Activated CD8-positive, alpha-beta T cell treated with anti-CD3 and anti-CD28 coated beads for 36 hours (primary cell): ENCODE data around the gene CCDC124. TPM values are rescaled to one million over a fixed set of nuclear protein-coding genes. Genes with fewer than 3 reads are reported as not detected.

Source experiments
- ATAC-seq: fragments of 200-7000 bp; cut with Tn5 transposase; one replicate; pipeline ENCODE4 v1.10.0; 2021; ENCODE audit warnings: mild to moderate bottlenecking, moderate library complexity
- CTCF ChIA-PET: fragments of 350-600 bp; sonication (Branson Sonifier 250); formaldehyde crosslinking; loops from one replicate; lab custom pipeline; 2021; ENCODE audit warnings: antibody characterized with exemption; lab: Charles Lee
- POLR2A ChIA-PET: fragments of 350-600 bp; sonication (Branson Sonifier 250); formaldehyde crosslinking; loops from one replicate; lab custom pipeline; 2021; ENCODE audit warnings: antibody characterized with exemption; lab: Charles Lee
- DNase-seq: peaks from one replicate; pipeline ENCODE4 v3.0.0-alpha.2; 2020
- H3K27ac Mint-ChIP-seq: one replicate; pipeline ENCODE4 v1.8.0; 2021; ENCODE audit warnings: mild to moderate bottlenecking, mixed read lengths
- H3K27me3 Mint-ChIP-seq: one replicate; pipeline ENCODE4 v1.8.0; 2021; ENCODE audit warnings: mixed read lengths
- H3K36me3 Mint-ChIP-seq: one replicate; pipeline ENCODE4 v1.8.0; 2021; ENCODE audit warnings: low read depth, mixed read lengths
- H3K4me1 Mint-ChIP-seq: one replicate; pipeline ENCODE4 v1.8.0; 2021; ENCODE audit warnings: low read depth, mixed read lengths
- H3K4me3 Mint-ChIP-seq: one replicate; pipeline ENCODE4 v1.8.0; 2021; ENCODE audit warnings: mild to moderate bottlenecking, moderate library complexity, mixed read lengths
- H3K9me3 Mint-ChIP-seq: one replicate; pipeline ENCODE4 v1.8.0; 2021; ENCODE audit warnings: mixed read lengths
- CTCF ChIP-seq: fragments of 200-600 bp; IDR thresholded peaks from one replicate; pipeline ENCODE4 v1.8.0; 2022; ENCODE audit warnings: antibody characterized with exemption, mild to moderate bottlenecking
- intact Hi-C: fragments of 100-400 bp; cut with micrococcal nuclease; formaldehyde crosslinking; loops from one replicate; pipeline ENCODE4 v1.10.0; 2022
- total RNA-seq, 2 experiments: library from RNA; stranded (reverse); gene quantifications; one replicate each; pipeline ENCODE4 v1.2.3, GENCODE V29; 2021

Gene CCDC124
- total RNA-seq, 2 experiments from 2014 or later: 120 to 129 TPM

- H3K4me3 Mint-ChIP-seq: no peak overlapping the region
- no peaks in the 10 kb centered on the region for H3K36me3 Mint-ChIP-seq
- no peak for DNase-seq
- ATAC-seq: no peak
- POLR2A ChIA-PET: no interaction called here
- no peaks in the 10 kb centered on the region for H3K9me3 Mint-ChIP-seq
- intact Hi-C loops: no loop called here
- no peak for TF ChIP-seq CTCF
- CTCF ChIA-PET: interaction anchor here (0.6 to 1.1 kb wide), 2 partner anchors 52 to 65 kb away, joined by 4 read pairs; no protein-coding TSS in a partner anchor
- no peak overlapping the region for H3K27ac Mint-ChIP-seq
- H3K4me1 Mint-ChIP-seq: no peaks in the 10 kb centered on the region
- H3K27me3 Mint-ChIP-seq: no peaks in the 10 kb centered on the region
Observed at GRCh38 chr19:17989425-17990094, 56.7 kb downstream of the CCDC124 start.

GRCh38 chr19:17993076-17993813 is 60.4 kb downstream of the CCDC124 start:
- ATAC-seq (no peak), DNase-seq (no peak)
- no peaks in the 10 kb centered on the region for H3K9me3 Mint-ChIP-seq
- intact Hi-C loops: no loop called here
- peaks cover 4% of the 10 kb centered on the region for H3K4me1 Mint-ChIP-seq
- ChIA-PET CTCF (interaction anchor here (0.7 to 8.2 kb wide), 3 partner anchors 47 to 209 kb away, joined by 3 to 132 read pairs (median 90); no protein-coding TSS in a partner anchor), POLR2A (interaction anchor here (0.6 kb wide), 1 partner anchor 286 kb away, joined by 3 read pairs; no protein-coding TSS in a partner anchor)
- no peaks in the 10 kb centered on the region for H3K27me3 Mint-ChIP-seq
- no peaks in the 10 kb centered on the region for H3K36me3 Mint-ChIP-seq
- no peak overlapping the region for H3K27ac Mint-ChIP-seq
- no peak overlapping the region for H3K4me3 Mint-ChIP-seq
- no peak for TF ChIP-seq CTCF

Other genes starting within 250 kb of the CCDC124 start
- gene UNC13A, start 244.7 kb upstream of the CCDC124 start, total RNA-seq: not detected
- 10 to 100 TPM; 53.8 to 54.7 TPM for gene MAP1S, start 213.5 kb upstream of the CCDC124 start, total RNA-seq
- gene FCHO1, start 181.5 kb upstream of the CCDC124 start, total RNA-seq: 10 to 100 TPM; 36.9 to 38.3 TPM
- under 1 TPM in 1 of 2 experiments, not detected in 1; 0.20 TPM for gene B3GNT3, start 137.9 kb upstream of the CCDC124 start, total RNA-seq
- 1 to 10 TPM; 5.9 to 6.9 TPM for gene INSL3, start 111.5 kb upstream of the CCDC124 start, total RNA-seq
- gene JAK3, start 85.0 kb upstream of the CCDC124 start, total RNA-seq: 100 to 1,000 TPM; 120 to 126 TPM
- 1,000 to 10,000 TPM; 3,663 to 3,679 TPM for gene RPL18A, start 73.1 kb upstream of the CCDC124 start, total RNA-seq
- under 1 TPM; 0.87 to 0.99 TPM for gene SLC5A5, start 61.1 kb upstream of the CCDC124 start, total RNA-seq
- gene KCNN1, start 34.1 kb downstream of the CCDC124 start, total RNA-seq: 1 to 10 TPM in 1 of 2 experiments, under 1 TPM in 1; 0.25 to 1.7 TPM
- 10 to 100 TPM; 29.1 TPM for gene ARRDC2, start 75.2 kb downstream of the CCDC124 start, total RNA-seq
- 10 to 100 TPM; 25.6 to 27.2 TPM for gene IL12RB1, start 153.9 kb downstream of the CCDC124 start, total RNA-seq
- 10 to 100 TPM; 23.1 to 23.3 TPM for gene MAST3, start 164.8 kb downstream of the CCDC124 start, total RNA-seq
- 10 to 100 TPM; 15.0 to 15.8 TPM for gene PIK3R2, start 220.1 kb downstream of the CCDC124 start, total RNA-seq
- gene IFI30, start 240.8 kb downstream of the CCDC124 start, total RNA-seq: 10 to 100 TPM; 21.9 to 22.9 TPM